Measurements from ENCODE around the gene CPT1B.
"Not testable (repeated sequence)": the region's sequence is repeated elsewhere in the genome, so short reads cannot be mapped to it uniquely, and the experiment has no call there.

CPT1B gene

DNA sequence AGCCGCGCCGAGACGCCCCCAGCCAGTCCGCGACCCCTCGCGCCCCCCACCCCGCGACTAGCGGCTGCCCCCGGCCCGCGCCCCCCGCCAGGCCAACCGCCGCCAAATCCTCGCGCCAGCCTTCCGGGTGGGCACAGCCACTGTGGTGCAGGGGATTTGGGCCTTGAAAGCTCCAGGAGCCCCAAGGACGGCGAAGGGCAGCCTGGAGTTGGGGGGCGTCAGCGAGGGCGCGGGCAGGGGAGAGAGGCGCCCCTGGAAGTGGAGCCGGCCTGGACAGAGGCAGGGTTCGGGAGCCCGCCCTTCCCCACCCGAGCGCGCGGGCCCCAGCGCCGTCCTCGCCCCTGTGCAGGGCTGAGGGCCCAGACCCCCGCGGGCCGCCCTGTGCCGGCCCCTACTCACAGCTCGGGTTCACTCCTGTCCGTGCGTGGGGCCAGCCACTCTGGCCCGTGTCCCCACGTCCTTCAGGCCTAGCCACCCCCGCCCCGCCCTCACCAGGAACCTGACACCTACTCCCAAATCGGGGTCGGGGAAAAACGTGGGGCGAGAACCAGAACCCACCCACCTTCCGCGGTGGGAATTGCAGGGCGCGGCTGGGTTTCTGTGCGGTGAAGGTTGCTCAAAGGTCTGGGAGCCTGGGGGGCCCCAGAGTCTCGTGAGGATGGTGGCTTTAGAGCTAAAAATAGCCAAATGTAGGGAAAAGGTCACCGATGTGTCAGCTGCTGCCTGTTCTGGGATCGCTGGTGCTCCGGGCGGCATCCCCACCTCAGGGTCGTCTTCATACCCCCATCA is at the start of gene CPT1B:
TSS of gene CPT1B (minus strand) at position 441 of the 789 bp plus-strand sequence. CDS start 512 bp downstream, outside the sequence.
- no peak for DNase-seq

DNA sequence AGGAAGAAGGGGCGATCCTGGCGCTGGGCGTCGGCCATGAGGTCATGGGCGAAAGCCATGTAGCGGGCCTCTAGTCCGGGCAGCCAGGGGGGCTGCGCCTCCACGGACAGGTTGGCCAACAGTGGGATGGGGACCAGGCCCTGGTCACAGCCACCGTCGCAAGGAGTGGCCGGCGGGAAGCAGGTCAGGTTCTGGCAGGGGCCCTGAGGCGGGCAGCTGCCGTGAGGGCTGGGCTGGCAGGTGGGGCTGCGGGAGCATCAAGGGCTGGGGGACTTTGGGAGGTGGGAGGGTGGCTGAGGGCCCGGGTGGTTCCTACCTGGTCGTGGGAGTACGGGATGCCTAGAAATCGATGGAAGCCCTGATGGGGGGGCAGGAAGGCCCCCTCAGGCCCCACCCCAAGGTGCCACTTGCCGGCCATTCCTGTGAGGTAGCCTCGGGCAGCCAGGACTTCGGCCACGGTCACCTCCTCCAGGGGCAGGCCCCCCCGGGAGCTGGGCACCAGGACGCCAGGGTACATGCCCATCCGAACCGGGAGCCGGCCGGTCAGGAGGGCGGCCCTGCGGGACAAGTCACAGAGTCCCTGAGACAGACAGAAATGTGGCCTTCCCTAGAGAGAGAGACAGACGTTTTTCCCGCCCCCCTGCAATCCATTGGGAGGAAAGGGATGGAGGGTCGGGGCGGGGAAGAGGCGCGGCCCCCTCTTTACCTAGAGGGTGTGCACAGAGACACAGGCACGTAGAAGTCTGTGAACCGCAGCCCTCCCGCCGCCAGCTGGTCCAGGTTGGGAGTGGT is 48.8 kb upstream of the CPT1B start:
- no peak for DNase-seq

GRCh38 chr22:50626314-50626849 is 48.2 kb upstream of the CPT1B start:
- DNase-seq: no peak

- DNase-seq: no peak
These were observed 47.5 kb upstream of the CPT1B start for GRCh38 chr22:50625568-50626313.

DNA sequence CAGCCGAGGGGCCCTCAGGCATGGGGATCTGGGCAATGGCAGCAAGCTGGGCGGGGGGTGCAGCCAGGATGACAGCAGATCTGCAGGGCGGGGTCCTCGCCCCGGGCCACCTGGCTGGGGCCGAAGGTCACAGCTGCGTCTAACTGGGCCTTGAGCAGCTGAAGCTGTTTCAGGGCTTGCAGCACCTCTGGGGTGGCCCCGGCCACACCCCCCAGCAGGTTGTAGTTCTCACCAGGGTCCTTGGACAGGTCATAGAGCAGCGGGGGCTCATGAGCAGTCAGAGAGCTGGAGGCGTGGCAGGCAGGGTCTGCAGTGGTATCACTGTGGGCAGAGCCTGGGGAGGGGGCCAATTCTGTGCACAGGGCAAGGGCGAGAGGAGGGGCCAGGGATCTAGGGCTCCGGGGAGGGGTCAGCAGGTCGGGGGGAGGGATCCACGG is 46.9 kb upstream of the CPT1B start:
- DNase-seq: no peak

GRCh38 chr22:50624347-50625130 is 46.3 kb upstream of the CPT1B start:
- DNase-seq: no peak

GRCh38 chr22:50622723-50623327 is 44.6 kb upstream of the CPT1B start:
- no peak for DNase-seq

- DNase-seq: no peak
These were observed 43.9 kb upstream of the CPT1B start for GRCh38 chr22:50621948-50622722.

DNA sequence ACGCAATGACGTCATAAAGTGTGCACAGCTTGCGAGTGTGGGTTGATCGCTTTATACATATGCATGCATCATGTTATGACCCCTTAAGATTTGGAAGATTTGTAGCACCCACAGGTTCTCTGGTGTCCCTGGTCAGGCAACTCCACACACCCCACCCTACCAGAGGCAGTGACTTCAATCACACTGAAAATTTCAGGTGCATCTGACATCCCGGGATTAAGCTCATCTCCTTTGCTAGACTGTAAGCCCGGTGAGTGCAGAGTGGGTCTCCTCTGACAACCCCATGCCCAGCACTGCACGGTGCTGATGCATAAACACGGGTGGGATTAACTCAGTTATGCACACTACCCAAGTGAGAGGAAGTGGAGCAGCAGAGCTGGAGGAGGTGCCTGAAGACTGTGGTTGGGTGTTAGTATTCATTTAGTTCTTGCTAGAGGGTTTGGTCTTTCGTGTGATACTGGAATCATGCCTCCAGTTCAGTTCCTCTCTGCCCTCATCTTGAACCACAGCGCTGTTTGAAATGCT is 43.2 kb upstream of the CPT1B start:
- DNase-seq: no peak

DNA sequence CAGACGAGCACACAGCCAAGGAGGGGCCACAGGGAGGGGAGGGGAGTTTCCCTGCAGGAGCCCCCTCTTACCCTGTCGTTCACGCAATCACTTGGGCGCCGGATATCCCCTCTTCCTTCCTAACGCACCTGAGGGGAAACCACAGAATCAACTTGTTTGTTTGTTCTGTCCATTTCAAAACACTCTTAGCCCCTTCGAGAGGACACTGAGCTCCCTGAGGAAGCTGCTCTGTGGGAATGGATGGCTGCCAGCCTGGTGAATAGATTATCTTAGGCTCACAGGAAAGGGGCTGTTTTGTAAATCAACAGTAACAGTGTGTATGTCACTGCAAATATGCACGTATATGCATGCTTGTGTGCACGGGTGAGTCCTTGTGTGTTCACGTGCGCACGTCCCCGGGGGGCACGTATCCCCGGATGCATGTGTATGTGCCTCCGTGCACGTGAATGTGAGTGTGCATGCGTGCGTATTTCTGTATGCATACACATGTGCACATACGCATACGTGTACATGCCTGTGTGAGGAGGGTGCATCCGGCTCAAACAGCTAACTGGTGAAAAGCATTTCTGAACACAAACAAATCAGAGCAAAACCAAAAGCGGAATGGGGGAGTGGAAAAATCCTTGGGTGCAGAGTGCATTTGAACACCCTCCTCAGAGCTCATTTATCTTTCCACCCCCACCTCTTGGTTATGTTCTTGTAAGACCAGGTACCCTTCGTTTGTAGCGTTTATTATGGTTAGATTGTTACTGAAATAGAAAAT is 42.5 kb upstream of the CPT1B start:
- no peak for DNase-seq

GRCh38 chr22:50614296-50614695 is 36.1 kb upstream of the CPT1B start:
- not testable (repeated sequence) for DNase-seq

GRCh38 chr22:50613291-50613981 is 35.2 kb upstream of the CPT1B start:
- no peak for DNase-seq

DNA sequence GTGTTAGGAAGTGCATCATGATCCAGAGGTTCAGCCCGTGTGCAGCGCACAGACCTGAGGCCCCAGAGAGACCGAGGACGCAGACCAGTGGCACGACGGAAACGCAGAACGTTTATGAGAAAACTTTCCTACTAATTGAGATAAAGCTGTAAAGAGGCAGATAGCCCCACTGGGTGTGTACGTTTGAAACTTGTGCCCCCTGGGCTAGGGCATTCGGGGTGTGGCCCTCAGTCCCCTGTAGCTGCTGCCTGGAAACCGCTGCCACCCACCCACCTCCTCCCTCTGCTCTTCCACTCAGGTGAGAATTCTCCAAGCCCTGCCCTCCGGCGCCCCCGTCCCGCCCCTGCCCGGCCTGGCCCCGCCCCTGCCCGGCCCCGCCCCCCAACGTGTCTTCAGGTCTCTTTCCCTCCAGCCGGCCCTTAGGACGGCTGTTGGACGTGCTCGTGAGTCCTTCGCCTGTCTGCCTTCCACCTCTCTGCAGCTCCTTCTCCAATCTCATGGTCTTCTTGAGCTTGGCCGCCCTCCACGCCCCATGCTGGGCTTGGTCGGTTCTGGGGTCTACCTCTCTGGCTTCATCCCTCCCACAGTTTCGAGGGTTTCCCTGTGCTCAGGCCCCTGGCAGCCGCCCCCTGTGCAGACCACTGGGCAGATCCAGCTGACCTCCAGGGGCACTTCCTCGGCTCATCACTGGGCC is 34.4 kb upstream of the CPT1B start:
- no peak for DNase-seq

- DNase-seq: no peak
These were observed 33.9 kb upstream of the CPT1B start for GRCh38 chr22:50612168-50612527.

DNA sequence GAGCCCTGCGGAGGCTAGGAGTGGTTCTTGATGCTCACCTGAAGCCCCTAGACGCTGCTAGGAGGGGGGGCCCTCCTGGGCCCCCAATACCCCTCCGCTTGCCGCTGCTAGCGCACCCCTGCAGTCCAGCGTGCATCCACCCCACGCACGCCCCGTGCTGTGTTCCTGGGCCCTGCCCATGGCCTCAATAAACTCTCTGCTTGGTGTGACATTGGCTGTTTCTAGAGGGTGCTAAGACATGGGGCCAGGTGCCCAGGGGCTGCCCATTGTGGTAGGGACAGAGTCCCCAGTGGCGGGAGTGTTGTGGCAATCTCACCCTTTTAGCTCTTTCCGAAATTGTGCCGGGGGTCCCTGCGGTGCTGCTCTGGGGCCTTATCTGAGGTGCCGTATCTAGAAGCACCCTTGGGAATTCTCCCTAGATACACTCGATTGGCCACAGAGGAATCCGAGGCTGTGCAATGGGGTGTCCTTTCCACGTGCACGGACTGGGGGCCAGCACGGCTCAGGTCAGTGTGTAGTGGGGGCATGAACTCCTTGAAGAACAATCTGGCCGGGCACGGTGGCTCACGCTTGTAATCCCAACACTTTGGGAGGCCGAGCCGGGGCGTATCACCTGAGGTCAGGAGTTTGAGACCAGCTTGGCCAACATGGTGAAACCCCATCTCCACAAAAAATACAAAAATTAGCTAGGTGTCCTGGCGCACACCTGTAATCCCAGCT is 33.3 kb upstream of the CPT1B start:
- no peak for DNase-seq

- no peak for DNase-seq
These were observed 32.4 kb upstream of the CPT1B start for GRCh38 chr22:50610581-50610980.

DNA sequence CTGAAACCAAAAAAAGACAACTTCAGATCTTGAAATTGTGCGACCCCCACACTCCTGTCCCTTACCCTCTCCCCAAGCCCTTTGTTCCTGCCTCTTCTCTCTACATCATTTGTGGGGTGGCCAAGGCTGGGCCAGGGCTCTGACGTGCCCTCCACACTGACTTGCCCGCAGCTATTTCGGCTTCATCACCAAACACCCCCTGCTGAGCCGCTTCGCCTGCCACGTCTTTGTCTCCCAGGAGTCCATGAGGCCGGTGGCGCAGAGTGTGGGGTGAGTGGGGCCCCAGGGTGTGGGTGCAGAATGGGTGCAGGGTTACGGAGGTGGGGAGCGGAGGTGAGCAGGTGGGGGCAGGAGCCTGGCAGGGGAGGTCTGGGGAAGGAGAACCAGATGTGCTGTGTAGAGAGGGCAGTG is 31.8 kb upstream of the CPT1B start:
- no peak for DNase-seq

DNA sequence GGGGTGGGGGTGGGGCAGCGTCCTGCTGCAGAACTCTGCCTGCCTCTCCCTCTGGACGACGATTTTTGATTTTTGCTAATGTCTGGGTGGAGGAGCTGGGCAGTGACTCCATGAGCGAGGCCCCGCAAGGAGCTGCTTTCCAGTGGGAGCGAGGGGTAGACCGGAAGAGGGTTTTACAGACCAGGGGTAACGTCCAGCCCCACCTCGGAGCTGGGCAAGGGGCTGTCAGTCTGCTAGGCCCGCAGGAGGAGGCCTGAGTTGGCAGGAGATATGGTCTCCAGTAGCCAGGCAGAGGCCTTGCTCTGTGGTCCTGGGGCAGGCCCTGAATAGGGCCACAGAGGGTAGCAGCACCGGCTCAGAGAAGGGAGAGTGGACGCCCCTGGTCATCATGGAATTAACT is 31.4 kb upstream of the CPT1B start:
- no peak for DNase-seq
